PC-3 (cell line): ENCODE data around the gene ADARB2.

Experiments used
- CTCF ChIP-seq: fragments of 300-600 bp; sonication (generic); conservative IDR thresholded peaks from 2 replicates; pipeline ENCODE4 v1.5.1; 2017; ENCODE audit warnings: antibody characterized with exemption, low read depth, mild to moderate bottlenecking, low read length
- EZH2 ChIP-seq: fragments of 300-600 bp; sonication (generic); IDR thresholded peaks from one replicate; pipeline ENCODE4 v1.6.1; 2017; ENCODE audit warnings: antibody characterized with exemption, mild to moderate bottlenecking, low read length; ENCODE audit not compliant: unreplicated experiment
- EZH2phosphoT487 ChIP-seq: fragments of 300-600 bp; sonication (generic); IDR thresholded peaks from 2 replicates; pipeline ENCODE4 v1.6.1; 2018; ENCODE audit warnings: mild to moderate bottlenecking, antibody characterized with exemption, low read length, borderline replicate concordance

GRCh38 chr10:1488970-1489548 is 248.3 kb downstream of the ADARB2 start:
- TF ChIP-seq CTCF (no peak), EZH2phosphoT487 (no peak), EZH2 (no peak)
